GM18868 (cell line): ENCODE results near the gene UQCR10.

ENCODE experiments used
- ATAC-seq: cut with Tn5 transposase; IDR thresholded peaks from one replicate; pipeline ENCODE4 v1.9.1; 2021; ENCODE audit warnings: mild to moderate bottlenecking, moderate library complexity; ENCODE audit not compliant: unreplicated experiment

UQCR10 gene

GRCh38 chr22:29767171-29768051 lies at the start of gene UQCR10:
TSS of gene UQCR10 (plus strand) at chr22:29767369. CDS start at chr22:29767399, 30 bp downstream.
- ATAC-seq, result peak; percentile 60

GRCh38 chr22:29717789-29718188 lies 49.4 kb upstream of the UQCR10 start:
- ATAC-seq, result no peak

- no peak for ATAC-seq
These were observed 47.9 kb upstream of the UQCR10 start for GRCh38 chr22:29718949-29719898.

- ATAC-seq, result no peak
These were observed 47.1 kb upstream of the UQCR10 start, which contains the start of gene CABP7 for GRCh38 chr22:29719899-29720645. TSS of gene CABP7 (plus strand) at chr22:29720003. CDS start at chr22:29720425, 422 bp downstream.

GRCh38 chr22:29720811-29721323 lies 46.3 kb upstream of the UQCR10 start:
- no peak for ATAC-seq

GRCh38 chr22:29722151-29722550 lies 45.0 kb upstream of the UQCR10 start:
- no peak for ATAC-seq

- no peak for ATAC-seq
These were observed 44.6 kb upstream of the UQCR10 start for GRCh38 chr22:29722587-29722986.

GRCh38 chr22:29723766-29724165 lies 43.4 kb upstream of the UQCR10 start:
- ATAC-seq, result no peak

GRCh38 chr22:29724843-29725242 lies 42.3 kb upstream of the UQCR10 start:
- no peak for ATAC-seq

- no peak for ATAC-seq
These were observed 41.1 kb upstream of the UQCR10 start for GRCh38 chr22:29726106-29726505.

- ATAC-seq, result no peak
These were observed 40.5 kb upstream of the UQCR10 start for GRCh38 chr22:29726512-29727130.

- ATAC-seq, result no peak
These were observed 40.0 kb upstream of the UQCR10 start for GRCh38 chr22:29727131-29727523.

GRCh38 chr22:29729161-29729560 lies 38.0 kb upstream of the UQCR10 start:
- ATAC-seq, result no peak

- no peak for ATAC-seq
These were observed 35.9 kb upstream of the UQCR10 start for GRCh38 chr22:29731058-29731850.

- ATAC-seq, result no peak
These were observed 34.3 kb upstream of the UQCR10 start for GRCh38 chr22:29732883-29733282.

- ATAC-seq, result peak; percentile 59
These were observed 33.6 kb upstream of the UQCR10 start for GRCh38 chr22:29733362-29734201.

- ATAC-seq, result no peak
These were observed 32.8 kb upstream of the UQCR10 start for GRCh38 chr22:29734406-29734805.

- ATAC-seq, result no peak
These were observed 32.3 kb upstream of the UQCR10 start for GRCh38 chr22:29734838-29735237.
